ENCODE measurements around the gene DCUN1D2. TPM values are rescaled to one million over a fixed set of nuclear protein-coding genes. Genes with fewer than 3 reads are reported as not detected.

The DCUN1D2 gene
- polyA plus RNA-seq, 2 donors: 6.9 to 8.9 TPM

DNA sequence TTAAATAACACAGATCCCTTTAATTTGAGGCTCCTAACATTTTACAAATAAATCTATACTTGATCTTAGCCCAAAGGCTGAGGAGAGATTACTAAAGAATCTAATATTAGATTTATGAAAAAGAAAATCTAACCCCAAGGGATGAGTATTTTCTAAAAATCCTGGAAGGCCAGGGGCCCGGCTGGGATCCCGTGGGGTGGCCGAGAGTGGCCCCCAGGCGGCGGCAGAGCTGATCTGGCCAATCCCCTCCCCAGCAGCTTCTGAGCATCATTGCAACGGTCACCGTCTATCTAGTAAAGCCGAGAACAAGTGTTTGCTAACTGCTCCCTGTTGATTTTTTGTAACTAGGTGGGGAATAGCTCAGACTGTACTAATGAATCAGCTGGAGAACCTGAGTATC lies 74.7 kb downstream of the DCUN1D2 start:
- Histone ChIP-seq H3K36me3 (ENCODE audit: control insufficient read depth in 2 of 2, insufficient read depth in 2 of 2, low read length in 1 of 2) (no peaks in the 10 kb centered on the region), H3K27me3 (ENCODE audit: control insufficient read depth in 1 of 2, insufficient read depth in 2 of 2, low read length in 2 of 2) (no peaks in the 10 kb centered on the region), H3K27ac (ENCODE audit: low read depth in 2 of 2, low read length in 1 of 2) (no peak overlapping the region), H3K9me3 (ENCODE audit: control insufficient read depth in 2 of 2, insufficient read depth in 1 of 2, low read depth in 1 of 2, low read length in 1 of 2) (no peaks in the 10 kb centered on the region), H3K4me3 (ENCODE audit: low read depth in 1 of 2, low read length in 2 of 2) (no peak overlapping the region), H3K4me1 (ENCODE audit: control insufficient read depth in 2 of 2, insufficient read depth in 2 of 2, low read length in 1 of 2) (peaks cover 0 to 1% of the 10 kb centered on the region in 2 donors)
- WGBS, 2 donors: 74 to 80% methylated on average over 8 of the region's 8 CpGs

- peaks cover 0 to 3% of the 10 kb centered on the region in 2 donors for H3K4me1 ChIP-seq (ENCODE audit: control insufficient read depth in 2 of 2, insufficient read depth in 2 of 2, low read length in 1 of 2)
- no peak overlapping the region for H3K27ac ChIP-seq (ENCODE audit: low read depth in 2 of 2, low read length in 1 of 2)
- 86 to 89% methylated on average over 15 of the region's 15 CpGs for WGBS, 2 donors
- H3K9me3 ChIP-seq (ENCODE audit: control insufficient read depth in 2 of 2, insufficient read depth in 1 of 2, low read depth in 1 of 2, low read length in 1 of 2): no peaks in the 10 kb centered on the region
- H3K36me3 ChIP-seq (ENCODE audit: control insufficient read depth in 2 of 2, insufficient read depth in 2 of 2, low read length in 1 of 2): no peaks in the 10 kb centered on the region
- no peak overlapping the region for H3K4me3 ChIP-seq (ENCODE audit: low read depth in 1 of 2, low read length in 2 of 2)
- H3K27me3 ChIP-seq (ENCODE audit: control insufficient read depth in 1 of 2, insufficient read depth in 2 of 2, low read length in 2 of 2): no peaks in the 10 kb centered on the region
Observed at GRCh38 chr13:113415032-113415431, 75.5 kb downstream of the DCUN1D2 start.

- H3K4me1 ChIP-seq (ENCODE audit: control insufficient read depth in 2 of 2, insufficient read depth in 2 of 2, low read length in 1 of 2): peaks cover 0 to 3% of the 10 kb centered on the region in 2 donors
- no peaks in the 10 kb centered on the region for H3K9me3 ChIP-seq (ENCODE audit: control insufficient read depth in 2 of 2, insufficient read depth in 1 of 2, low read depth in 1 of 2, low read length in 1 of 2)
- H3K36me3 ChIP-seq (ENCODE audit: control insufficient read depth in 2 of 2, insufficient read depth in 2 of 2, low read length in 1 of 2): no peaks in the 10 kb centered on the region
- H3K27ac ChIP-seq (ENCODE audit: low read depth in 2 of 2, low read length in 1 of 2): peak overlapping the region; percentile 43 to 48
- 82 to 83% methylated on average over 8 of the region's 8 CpGs for WGBS, 2 donors
- H3K27me3 ChIP-seq (ENCODE audit: control insufficient read depth in 1 of 2, insufficient read depth in 2 of 2, low read length in 2 of 2): no peaks in the 10 kb centered on the region
- H3K4me3 ChIP-seq (ENCODE audit: low read depth in 1 of 2, low read length in 2 of 2): no peak overlapping the region
Observed at GRCh38 chr13:113414335-113414734, 76.2 kb downstream of the DCUN1D2 start.

GRCh38 chr13:113413898-113414282 lies 76.6 kb downstream of the DCUN1D2 start:
- H3K4me1 ChIP-seq (ENCODE audit: control insufficient read depth in 2 of 2, insufficient read depth in 2 of 2, low read length in 1 of 2): peaks cover 0 to 3% of the 10 kb centered on the region in 2 donors
- peak overlapping the region; percentile 27 to 48 for H3K27ac ChIP-seq (ENCODE audit: low read depth in 2 of 2, low read length in 1 of 2)
- H3K27me3 ChIP-seq (ENCODE audit: control insufficient read depth in 1 of 2, insufficient read depth in 2 of 2, low read length in 2 of 2): no peaks in the 10 kb centered on the region
- no peak overlapping the region for H3K4me3 ChIP-seq (ENCODE audit: low read depth in 1 of 2, low read length in 2 of 2)
- no peaks in the 10 kb centered on the region for H3K36me3 ChIP-seq (ENCODE audit: control insufficient read depth in 2 of 2, insufficient read depth in 2 of 2, low read length in 1 of 2)
- 59 to 67% methylated on average over 9 of the region's 9 CpGs for WGBS, 2 donors
- no peaks in the 10 kb centered on the region for H3K9me3 ChIP-seq (ENCODE audit: control insufficient read depth in 2 of 2, insufficient read depth in 1 of 2, low read depth in 1 of 2, low read length in 1 of 2)

- Histone ChIP-seq H3K36me3 (ENCODE audit: control insufficient read depth in 2 of 2, insufficient read depth in 2 of 2, low read length in 1 of 2) (no peaks in the 10 kb centered on the region), H3K27me3 (ENCODE audit: control insufficient read depth in 1 of 2, insufficient read depth in 2 of 2, low read length in 2 of 2) (no peaks in the 10 kb centered on the region), H3K27ac (ENCODE audit: low read depth in 2 of 2, low read length in 1 of 2) (peak overlapping the region; percentile 27 to 48), H3K4me1 (ENCODE audit: control insufficient read depth in 2 of 2, insufficient read depth in 2 of 2, low read length in 1 of 2) (peaks cover 0 to 3% of the 10 kb centered on the region in 2 donors), H3K9me3 (ENCODE audit: control insufficient read depth in 2 of 2, insufficient read depth in 1 of 2, low read depth in 1 of 2, low read length in 1 of 2) (no peaks in the 10 kb centered on the region), H3K4me3 (ENCODE audit: low read depth in 1 of 2, low read length in 2 of 2) (no peak overlapping the region)
- 89 to 91% methylated on average over 32 of the region's 32 CpGs for WGBS, 2 donors
Observed at GRCh38 chr13:113413178-113413897, 77.2 kb downstream of the DCUN1D2 start.

GRCh38 chr13:113412440-113412839 lies 78.1 kb downstream of the DCUN1D2 start:
- Histone ChIP-seq H3K9me3 (ENCODE audit: control insufficient read depth in 2 of 2, insufficient read depth in 1 of 2, low read depth in 1 of 2, low read length in 1 of 2) (no peaks in the 10 kb centered on the region), H3K36me3 (ENCODE audit: control insufficient read depth in 2 of 2, insufficient read depth in 2 of 2, low read length in 1 of 2) (no peaks in the 10 kb centered on the region), H3K27ac (ENCODE audit: low read depth in 2 of 2, low read length in 1 of 2) (no peak overlapping the region), H3K4me1 (ENCODE audit: control insufficient read depth in 2 of 2, insufficient read depth in 2 of 2, low read length in 1 of 2) (peaks cover 0 to 3% of the 10 kb centered on the region in 2 donors), H3K4me3 (ENCODE audit: low read depth in 1 of 2, low read length in 2 of 2) (no peak overlapping the region), H3K27me3 (ENCODE audit: control insufficient read depth in 1 of 2, insufficient read depth in 2 of 2, low read length in 2 of 2) (no peaks in the 10 kb centered on the region)
- WGBS, 2 donors: 97 to 98% methylated on average over 23 to 27 of the region's 27 CpGs

- peaks cover 0 to 3% of the 10 kb centered on the region in 2 donors for H3K4me1 ChIP-seq (ENCODE audit: control insufficient read depth in 2 of 2, insufficient read depth in 2 of 2, low read length in 1 of 2)
- H3K36me3 ChIP-seq (ENCODE audit: control insufficient read depth in 2 of 2, insufficient read depth in 2 of 2, low read length in 1 of 2): no peaks in the 10 kb centered on the region
- H3K27me3 ChIP-seq (ENCODE audit: control insufficient read depth in 1 of 2, insufficient read depth in 2 of 2, low read length in 2 of 2): no peaks in the 10 kb centered on the region
- WGBS, 2 donors: 70 to 74% methylated on average over 30 of the region's 30 CpGs
- no peak overlapping the region for H3K4me3 ChIP-seq (ENCODE audit: low read depth in 1 of 2, low read length in 2 of 2)
- peak overlapping the region; percentile 21 to 80 for H3K27ac ChIP-seq (ENCODE audit: low read depth in 2 of 2, low read length in 1 of 2)
- H3K9me3 ChIP-seq (ENCODE audit: control insufficient read depth in 2 of 2, insufficient read depth in 1 of 2, low read depth in 1 of 2, low read length in 1 of 2): no peaks in the 10 kb centered on the region
Observed at GRCh38 chr13:113411216-113412023, 79.1 kb downstream of the DCUN1D2 start.

DNA sequence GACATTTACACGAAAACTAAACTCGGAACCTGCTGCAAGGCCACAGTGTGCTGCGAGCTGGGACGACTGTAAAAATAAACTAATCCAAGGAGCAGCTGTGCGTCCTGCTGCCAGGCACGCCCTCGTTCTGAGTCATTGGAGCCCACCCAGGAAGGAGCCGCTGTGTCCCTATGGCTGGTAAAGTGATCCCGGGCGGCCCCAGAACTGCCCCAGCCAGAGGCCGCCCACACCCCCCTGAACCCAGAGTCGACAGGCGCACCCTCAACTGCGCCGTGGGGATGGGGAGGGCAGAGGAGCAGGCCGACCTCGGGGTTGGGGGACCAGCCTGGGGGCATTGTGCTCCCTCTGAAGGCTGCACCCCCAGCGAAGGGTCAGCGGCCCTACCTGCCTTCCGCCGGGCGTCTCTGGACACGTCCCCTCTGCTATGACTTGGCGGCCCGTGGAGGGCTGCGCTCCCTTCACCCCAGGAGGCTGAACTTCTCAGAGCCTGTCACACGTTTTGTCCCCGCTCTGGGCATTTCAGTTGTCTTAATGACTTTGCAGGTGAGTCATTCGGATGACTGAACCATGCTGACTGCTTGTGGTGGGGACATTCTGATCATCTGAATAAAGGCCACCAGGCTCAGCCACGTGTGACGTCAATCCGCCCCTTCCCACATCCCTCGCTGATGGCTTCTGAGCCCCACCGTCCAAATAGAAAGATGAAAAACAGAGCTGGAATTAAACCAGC lies 79.9 kb downstream of the DCUN1D2 start:
- H3K9me3 ChIP-seq (ENCODE audit: control insufficient read depth in 2 of 2, insufficient read depth in 1 of 2, low read depth in 1 of 2, low read length in 1 of 2): no peaks in the 10 kb centered on the region
- no peak overlapping the region for H3K4me3 ChIP-seq (ENCODE audit: low read depth in 1 of 2, low read length in 2 of 2)
- no peaks in the 10 kb centered on the region for H3K36me3 ChIP-seq (ENCODE audit: control insufficient read depth in 2 of 2, insufficient read depth in 2 of 2, low read length in 1 of 2)
- peak overlapping the region; percentile 47 to 80 for H3K27ac ChIP-seq (ENCODE audit: low read depth in 2 of 2, low read length in 1 of 2)
- peaks cover 0 to 3% of the 10 kb centered on the region in 2 donors for H3K4me1 ChIP-seq (ENCODE audit: control insufficient read depth in 2 of 2, insufficient read depth in 2 of 2, low read length in 1 of 2)
- no peaks in the 10 kb centered on the region for H3K27me3 ChIP-seq (ENCODE audit: control insufficient read depth in 1 of 2, insufficient read depth in 2 of 2, low read length in 2 of 2)
- WGBS, 2 donors: 58 to 60% methylated on average over 34 of the region's 34 CpGs

GRCh38 chr13:113408562-113408961 lies 81.9 kb downstream of the DCUN1D2 start:
- Histone ChIP-seq H3K4me3 (ENCODE audit: low read depth in 1 of 2, low read length in 2 of 2) (no peak overlapping the region), H3K9me3 (ENCODE audit: control insufficient read depth in 2 of 2, insufficient read depth in 1 of 2, low read depth in 1 of 2, low read length in 1 of 2) (no peaks in the 10 kb centered on the region), H3K36me3 (ENCODE audit: control insufficient read depth in 2 of 2, insufficient read depth in 2 of 2, low read length in 1 of 2) (no peaks in the 10 kb centered on the region), H3K4me1 (ENCODE audit: control insufficient read depth in 2 of 2, insufficient read depth in 2 of 2, low read length in 1 of 2) (peaks cover 0 to 3% of the 10 kb centered on the region in 2 donors), H3K27ac (ENCODE audit: low read depth in 2 of 2, low read length in 1 of 2) (no peak overlapping the region), H3K27me3 (ENCODE audit: control insufficient read depth in 1 of 2, insufficient read depth in 2 of 2, low read length in 2 of 2) (no peaks in the 10 kb centered on the region)
- 82 to 86% methylated on average over 3 of the region's 3 CpGs for WGBS, 2 donors

Data from esophagus (tissue), 2 donors.